ENCODE data around the gene IGFBP6.

The IGFBP6 gene

DNA sequence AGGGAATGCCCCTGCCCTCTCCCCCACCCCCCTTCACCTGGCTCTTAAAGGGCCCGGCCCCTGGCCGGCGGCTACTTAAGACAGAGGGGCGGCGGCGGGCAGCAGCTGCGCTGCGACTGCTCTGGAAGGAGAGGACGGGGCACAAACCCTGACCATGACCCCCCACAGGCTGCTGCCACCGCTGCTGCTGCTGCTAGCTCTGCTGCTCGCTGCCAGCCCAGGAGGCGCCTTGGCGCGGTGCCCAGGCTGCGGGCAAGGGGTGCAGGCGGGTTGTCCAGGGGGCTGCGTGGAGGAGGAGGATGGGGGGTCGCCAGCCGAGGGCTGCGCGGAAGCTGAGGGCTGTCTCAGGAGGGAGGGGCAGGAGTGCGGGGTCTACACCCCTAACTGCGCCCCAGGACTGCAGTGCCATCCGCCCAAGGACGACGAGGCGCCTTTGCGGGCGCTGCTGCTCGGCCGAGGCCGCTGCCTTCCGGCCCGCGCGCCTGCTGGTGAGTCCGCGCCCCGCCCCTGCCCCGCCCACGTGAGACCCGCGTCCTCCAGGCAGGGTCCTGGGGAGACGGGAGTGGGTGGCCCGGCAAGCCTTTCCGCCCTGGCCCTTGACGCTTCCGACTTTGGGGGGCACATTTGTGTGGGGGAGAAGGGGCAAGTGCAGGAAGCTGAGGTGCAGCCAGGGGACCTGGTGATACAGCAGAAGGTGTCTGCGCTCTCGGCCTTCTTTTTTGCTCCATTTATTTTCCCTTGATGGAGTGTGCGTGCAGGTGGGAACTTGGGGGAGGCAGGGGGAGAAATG, at the start of gene IGFBP6:
IGFBP6 (plus strand) TSS at position 104 of the 790 bp plus-strand sequence; CDS start at position 155, 51 bp downstream.
- DNase-seq (ENCODE audit: low read depth): no peak

GRCh38 chr12:53048033-53048779, 49.3 kb upstream of the IGFBP6 start:
- DNase-seq (ENCODE audit: low read depth): no peak

- no peak for DNase-seq (ENCODE audit: low read depth)
Measured at GRCh38 chr12:53048780-53049401, 48.6 kb upstream of the IGFBP6 start.

- DNase-seq (ENCODE audit: low read depth): no peak
Measured at GRCh38 chr12:53049571-53050318, 47.7 kb upstream of the IGFBP6 start, which contains the start of gene TNS2. Gene TNS2, plus strand, starts transcription at chr12:53050065. Its CDS starts 121 bp downstream, at chr12:53050186.

- no peak for DNase-seq (ENCODE audit: low read depth)
Measured at GRCh38 chr12:53050426-53051057, 46.9 kb upstream of the IGFBP6 start.

GRCh38 chr12:53051058-53051880, 46.2 kb upstream of the IGFBP6 start:
- no peak for DNase-seq (ENCODE audit: low read depth)

GRCh38 chr12:53051881-53052412, 45.5 kb upstream of the IGFBP6 start:
- no peak for DNase-seq (ENCODE audit: low read depth)

DNA sequence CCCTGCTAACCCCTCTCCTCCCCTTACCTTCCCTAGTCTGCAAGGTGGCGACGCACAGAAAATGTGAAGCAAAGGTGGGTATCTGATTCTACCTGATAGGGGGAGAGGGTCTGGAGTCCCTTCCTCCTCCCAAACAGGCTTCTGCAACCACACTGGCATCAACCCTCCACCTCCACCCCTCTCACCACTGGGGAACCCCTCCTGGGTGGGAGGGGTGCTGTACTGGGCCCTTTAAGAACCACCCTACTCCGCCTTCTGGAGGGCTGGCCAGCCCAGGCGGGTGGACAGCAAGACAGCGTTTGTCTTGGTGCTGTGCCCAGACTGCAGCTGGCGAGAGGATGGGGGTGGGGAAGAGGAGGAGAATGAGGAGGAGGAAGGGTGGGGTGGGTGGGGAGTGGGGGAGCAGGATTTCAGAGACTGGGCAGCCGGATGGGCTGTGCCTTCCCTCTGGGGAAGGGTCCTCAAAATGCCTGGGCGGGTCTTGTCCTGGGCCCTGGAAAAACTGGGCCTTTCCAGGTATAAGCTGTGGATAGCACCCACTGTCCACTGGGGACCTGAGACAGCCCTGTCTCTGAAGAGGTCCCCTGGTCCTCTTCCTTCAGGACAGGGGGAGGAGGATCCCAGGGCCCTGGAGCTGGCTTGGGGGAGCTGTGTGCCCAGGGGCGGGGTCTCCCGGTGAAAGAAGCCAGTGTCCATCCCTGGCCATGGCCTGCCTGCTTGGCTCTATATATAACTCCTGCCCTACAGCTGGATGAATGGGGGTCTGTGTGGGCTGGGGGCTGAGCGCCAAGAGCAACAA, 44.8 kb upstream of the IGFBP6 start:
- no peak for DNase-seq (ENCODE audit: low read depth)

GRCh38 chr12:53053218-53054111, 44.0 kb upstream of the IGFBP6 start:
- DNase-seq (ENCODE audit: low read depth): no peak

DNA sequence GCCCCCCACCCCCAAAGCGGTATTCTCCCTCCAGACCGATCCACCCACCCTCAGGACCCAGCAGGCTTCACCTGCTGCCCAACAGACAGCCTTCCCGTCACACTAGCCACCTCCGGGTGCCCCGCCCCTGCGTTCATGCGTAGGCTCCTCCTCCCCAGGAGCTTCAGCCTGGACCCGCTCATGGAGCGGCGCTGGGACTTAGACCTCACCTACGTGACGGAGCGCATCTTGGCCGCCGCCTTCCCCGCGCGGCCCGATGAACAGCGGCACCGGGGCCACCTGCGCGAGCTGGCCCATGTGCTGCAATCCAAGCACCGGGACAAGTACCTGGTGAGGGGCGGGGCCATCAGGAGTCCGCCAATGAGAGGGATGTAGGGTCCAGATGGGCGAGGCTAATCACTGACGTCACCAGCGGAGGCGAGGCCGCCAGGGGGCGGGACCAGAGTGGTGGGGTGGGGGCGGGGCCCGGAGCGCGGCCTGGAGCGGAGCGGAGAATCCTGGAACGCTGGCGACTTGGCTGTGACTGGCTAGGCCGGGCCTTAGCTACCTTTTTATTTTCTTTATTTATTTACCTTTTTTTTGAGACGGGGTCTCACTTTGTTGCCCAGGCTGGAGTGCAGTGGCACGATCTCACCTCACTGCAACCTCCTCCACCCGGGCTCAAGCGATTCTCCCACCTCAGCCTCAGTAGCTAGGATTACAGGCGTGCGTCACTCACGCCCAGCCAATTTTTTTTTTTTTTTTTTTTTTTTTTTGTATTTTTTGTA, 43.2 kb upstream of the IGFBP6 start:
- DNase-seq (ENCODE audit: low read depth): peak; percentile 83

DNA sequence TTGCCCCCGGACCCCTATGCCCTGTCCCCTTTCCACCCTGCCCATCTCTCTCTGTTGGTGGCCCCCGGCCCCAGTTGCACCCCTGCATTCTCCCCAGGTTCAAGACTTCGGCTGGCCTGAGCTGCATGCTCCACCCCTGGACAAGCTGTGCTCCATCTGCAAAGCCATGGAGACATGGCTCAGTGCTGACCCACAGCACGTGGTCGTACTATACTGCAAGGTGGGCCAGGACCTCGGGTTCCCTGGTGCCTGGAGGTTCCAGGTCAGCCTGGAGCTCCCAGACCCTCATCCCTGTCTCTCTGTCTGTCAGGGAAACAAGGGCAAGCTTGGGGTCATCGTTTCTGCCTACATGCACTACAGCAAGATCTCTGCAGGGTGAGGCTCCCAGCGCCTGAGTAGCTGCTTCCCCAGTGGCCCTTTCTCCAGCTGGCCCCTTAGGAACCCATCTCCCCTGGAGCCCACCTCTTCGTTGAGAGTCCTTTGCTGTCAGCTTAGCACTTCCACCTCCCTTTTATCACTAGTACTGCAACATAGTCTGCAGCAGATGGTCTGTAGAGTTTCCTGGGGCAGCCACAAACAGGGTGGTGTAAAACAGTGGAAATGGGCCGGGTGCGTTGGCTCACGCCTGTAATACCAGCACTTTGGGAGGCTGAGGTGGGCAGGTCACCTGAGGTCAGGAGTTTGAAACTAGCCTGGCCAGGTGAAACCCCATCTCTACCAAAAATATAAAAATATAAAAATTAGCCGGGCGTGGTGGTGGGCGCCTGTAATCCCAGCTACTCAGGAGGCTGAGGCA, 41.8 kb upstream of the IGFBP6 start:
- DNase-seq (ENCODE audit: low read depth): no peak

DNA sequence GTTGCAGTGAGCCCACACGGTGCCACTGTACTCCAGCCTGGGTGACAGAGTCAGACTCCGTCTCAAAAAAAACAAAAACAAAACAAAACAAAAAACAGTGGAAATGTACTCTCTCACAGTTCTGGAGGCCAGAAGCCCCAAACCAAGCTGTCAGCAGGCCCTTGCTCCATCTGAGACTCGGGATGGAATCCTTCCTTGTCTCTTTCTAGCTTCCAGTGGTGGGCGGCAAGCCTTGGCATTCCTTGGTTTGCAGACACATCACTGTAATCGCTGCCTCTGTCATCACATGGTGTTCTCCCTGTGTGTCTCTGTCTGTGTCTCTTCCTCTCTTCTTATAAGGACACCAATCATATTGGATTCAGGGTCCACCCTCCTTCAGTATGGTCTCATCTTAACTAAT, 41.2 kb upstream of the IGFBP6 start:
- no peak for DNase-seq (ENCODE audit: low read depth)

DNA sequence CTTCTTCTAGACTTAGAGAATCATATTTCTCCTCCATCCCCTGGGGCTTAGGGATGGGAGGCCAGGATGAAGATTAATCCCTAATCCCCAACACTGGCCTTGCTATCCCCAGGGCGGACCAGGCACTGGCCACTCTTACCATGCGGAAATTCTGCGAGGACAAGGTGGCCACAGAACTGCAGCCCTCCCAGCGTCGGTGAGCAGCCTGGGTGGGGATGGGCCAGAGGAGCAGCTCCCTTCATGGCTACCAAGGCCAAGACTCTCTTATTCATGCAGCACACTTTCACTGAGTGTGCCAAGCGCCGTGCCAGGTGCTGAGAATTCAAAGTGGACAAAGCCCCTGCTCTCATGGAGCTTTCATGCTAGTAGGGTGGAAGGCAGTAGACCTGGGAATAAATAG, 40.6 kb upstream of the IGFBP6 start:
- no peak for DNase-seq (ENCODE audit: low read depth)

DNA sequence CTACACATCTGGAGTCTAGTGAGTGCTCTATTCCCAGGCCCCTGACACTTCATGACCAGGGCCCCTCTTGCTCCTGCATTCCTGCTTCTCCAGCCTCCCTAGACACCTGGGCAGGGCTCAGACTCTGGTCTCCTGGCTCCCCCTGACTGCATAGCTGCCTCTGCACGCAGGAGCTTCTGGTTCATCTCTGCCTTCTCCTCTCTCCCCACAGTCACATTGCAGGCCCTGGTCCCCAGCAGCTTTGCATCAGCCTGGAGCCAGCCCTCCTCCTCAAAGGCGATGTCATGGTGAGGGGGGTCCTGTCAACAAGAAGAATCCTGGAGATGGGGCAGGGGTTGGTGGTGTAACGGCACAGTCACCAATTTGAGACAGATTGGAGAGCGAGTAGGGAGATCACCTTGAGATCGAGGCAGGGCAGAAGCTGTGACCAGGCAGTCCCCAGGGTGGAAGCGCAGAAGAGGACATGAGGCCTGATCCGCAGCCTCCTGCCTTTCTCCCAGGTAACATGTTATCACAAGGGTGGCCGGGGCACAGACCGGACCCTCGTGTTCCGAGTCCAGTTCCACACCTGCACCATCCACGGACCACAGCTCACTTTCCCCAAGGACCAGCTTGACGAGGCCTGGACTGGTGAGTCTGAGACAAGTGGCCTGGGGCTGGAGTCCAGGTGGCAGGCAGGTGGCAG, 39.5 kb upstream of the IGFBP6 start:
- DNase-seq (ENCODE audit: low read depth): no peak

- no peak for DNase-seq (ENCODE audit: low read depth)
Measured at GRCh38 chr12:53058674-53059433, 38.6 kb upstream of the IGFBP6 start.

Data from stimulated activated CD8-positive, alpha-beta memory T cell treated with anti-CD3 and anti-CD28 coated beads, Interleukin-15, amount 100 ng/mL, for 24 hours (primary cell).